NCI-H1092 treated with DMSO at 0.1 percent for 48 hours (cell line): Measurements from ENCODE around the gene UBE2J2.

Experiments used
- DNase-seq: peaks from one replicate; lab custom pipeline; 2025; lab: John Stamatoyannopoulos, UW

The UBE2J2 gene

GRCh38 chr1:1295154-1295923 is 21.7 kb upstream of the UBE2J2 start:
- no peak for DNase-seq

- no peak for DNase-seq
Measured at GRCh38 chr1:1294250-1294890, 20.7 kb upstream of the UBE2J2 start.

- no peak for DNase-seq
Measured at GRCh38 chr1:1293263-1294249, 19.9 kb upstream of the UBE2J2 start.

GRCh38 chr1:1292851-1293250 is 19.2 kb upstream of the UBE2J2 start:
- DNase-seq: no peak

- no peak for DNase-seq
Measured at GRCh38 chr1:1292442-1292779, 18.8 kb upstream of the UBE2J2 start.

GRCh38 chr1:1291548-1292441 is 18.1 kb upstream of the UBE2J2 start:
- peak; percentile 49 for DNase-seq

GRCh38 chr1:1291023-1291528 is 17.4 kb upstream of the UBE2J2 start:
- no peak for DNase-seq

GRCh38 chr1:1290238-1290731 is 16.6 kb upstream of the UBE2J2 start:
- DNase-seq: no peak

- no peak for DNase-seq
Measured at GRCh38 chr1:1287288-1288110, 13.8 kb upstream of the UBE2J2 start.

- no peak for DNase-seq
Measured at GRCh38 chr1:1286313-1287261, 12.9 kb upstream of the UBE2J2 start.

GRCh38 chr1:1285611-1286311 is 12.1 kb upstream of the UBE2J2 start:
- no peak for DNase-seq

GRCh38 chr1:1285102-1285571 is 11.5 kb upstream of the UBE2J2 start:
- no peak for DNase-seq

GRCh38 chr1:1284221-1285101 is 10.8 kb upstream of the UBE2J2 start:
- no peak for DNase-seq

DNA sequence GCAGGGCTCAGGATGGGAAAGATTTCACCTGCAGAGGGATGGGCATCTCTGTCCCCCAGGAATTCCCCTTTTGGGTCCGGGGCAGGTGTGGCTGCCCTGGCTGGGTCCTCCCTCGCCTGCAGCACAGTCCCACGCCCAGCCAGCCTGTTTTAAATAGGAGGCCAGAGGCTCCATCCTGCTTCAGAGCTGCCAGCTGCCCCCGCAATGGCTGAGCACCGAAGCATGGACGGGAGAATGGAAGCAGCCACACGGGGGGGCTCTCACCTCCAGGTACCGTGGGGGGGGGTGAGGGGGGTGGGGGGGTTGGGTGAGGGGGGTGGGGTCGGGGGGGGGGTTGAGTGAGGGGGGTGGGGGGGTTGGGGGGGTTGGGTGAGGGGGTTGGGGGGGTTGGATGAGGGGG is 10.2 kb upstream of the UBE2J2 start:
- DNase-seq: no peak

DNA sequence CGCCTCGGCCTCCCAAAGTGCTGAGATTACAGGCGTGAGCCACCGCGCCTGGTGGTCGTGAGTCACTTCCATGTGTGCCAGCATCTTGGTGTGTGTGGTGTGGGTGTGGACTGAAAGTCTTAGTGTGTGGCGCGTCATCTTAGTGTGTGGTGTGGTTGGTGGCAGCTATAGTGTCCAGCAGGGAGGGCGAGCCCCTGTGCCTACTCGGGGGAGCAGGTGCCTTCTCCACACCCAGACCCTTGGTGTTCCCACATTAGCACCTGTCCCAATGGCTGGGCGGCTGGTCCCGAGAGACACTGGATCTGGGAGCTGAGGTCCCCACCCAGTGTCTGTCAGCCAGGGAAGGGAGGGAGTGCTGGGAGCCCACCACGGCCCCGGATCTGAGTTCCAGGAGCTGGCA is 9.3 kb upstream of the UBE2J2 start:
- DNase-seq: no peak

DNA sequence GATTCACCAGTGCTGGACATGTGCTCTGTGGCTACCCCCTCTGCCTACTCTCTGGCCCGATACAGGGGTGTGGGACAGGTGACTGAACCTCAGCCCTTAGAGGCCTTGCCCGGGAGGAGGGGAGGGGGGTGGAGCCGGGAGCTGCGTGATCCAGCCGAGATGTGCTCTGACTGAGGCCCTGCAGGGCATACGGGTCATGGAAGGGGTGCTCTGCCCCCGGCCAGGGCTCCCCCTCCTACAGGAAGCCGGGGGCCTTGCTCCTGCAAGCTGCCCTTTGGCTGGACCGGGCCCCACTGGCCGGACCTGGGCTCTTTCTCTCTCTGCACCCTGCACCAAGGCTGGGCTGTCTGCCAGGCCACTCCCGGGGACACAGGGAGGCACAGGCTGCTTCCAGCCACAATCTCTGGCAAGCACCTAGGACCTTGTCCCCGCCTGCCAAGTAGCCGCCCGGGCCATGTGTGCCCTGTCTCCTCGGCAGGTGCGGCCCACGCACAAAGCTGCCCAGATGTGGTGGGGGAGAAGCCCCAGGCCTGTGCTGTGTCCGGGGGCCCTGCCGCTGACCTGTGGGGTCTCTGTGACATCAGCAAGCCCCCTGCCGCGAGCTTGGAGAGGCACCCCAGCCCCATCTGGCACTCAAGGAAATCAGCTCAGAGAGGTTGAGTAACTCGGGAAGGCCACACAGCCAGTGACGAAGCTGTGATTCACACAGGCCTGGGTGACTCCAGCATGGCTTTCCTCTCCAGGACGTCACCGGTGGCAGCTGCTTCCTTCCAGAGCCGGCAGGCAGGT is 8.1 kb upstream of the UBE2J2 start:
- DNase-seq: peak; percentile 22
